Activated T-helper 17 cell treated with anti-CD3 and anti-CD28 coated beads, Interleukin-2, amount 50 U/mL, for 72 hours (primary cell): ENCODE measurements around the gene SLC7A8. TPM values are rescaled to one million over a fixed set of nuclear protein-coding genes. Genes with fewer than 3 reads are reported as not detected.
"Not testable (repeated sequence)": the region's sequence is repeated elsewhere in the genome, so short reads cannot be mapped to it uniquely, and the experiment has no call there.

ENCODE experiments used
- ATAC-seq: fragments of 150-1000 bp; cut with Tn5 transposase; replicated peaks from 2 replicates; pipeline ENCODE4 v1.10.0; 2021; ENCODE audit warnings: mild to moderate bottlenecking, moderate library complexity
- H3K27ac Mint-ChIP-seq: one replicate; pipeline ENCODE4 v1.8.0; 2022; ENCODE audit warnings: mixed read lengths
- H3K27me3 Mint-ChIP-seq: one replicate; pipeline ENCODE4 v1.8.0; 2022; ENCODE audit warnings: mixed read lengths
- H3K36me3 Mint-ChIP-seq: one replicate; pipeline ENCODE4 v1.8.0; 2022; ENCODE audit warnings: low read depth, mild to moderate bottlenecking, mixed read lengths
- H3K4me1 Mint-ChIP-seq: one replicate; pipeline ENCODE4 v1.8.0; 2022; ENCODE audit warnings: mixed read lengths
- H3K4me3 Mint-ChIP-seq: one replicate; pipeline ENCODE4 v1.8.0; 2022; ENCODE audit warnings: mild to moderate bottlenecking, mixed read lengths
- H3K9me3 Mint-ChIP-seq: one replicate; pipeline ENCODE4 v1.8.0; 2022; ENCODE audit warnings: mixed read lengths
- total RNA-seq, 2 donors: library from RNA; stranded (reverse); gene quantifications; one replicate each; pipeline ENCODE4 v1.2.3, GENCODE V29; 2022

The SLC7A8 gene
- total RNA-seq, 2 donors from 2014 or later, result 0.61 to 0.69 TPM

GRCh38 chr14:23196487-23196886 lies 13.0 kb upstream of the SLC7A8 start:
- ATAC-seq, H3K27ac Mint-ChIP-seq, H3K4me3 Mint-ChIP-seq: not testable (repeated sequence)

GRCh38 chr14:23195552-23196101 lies 12.2 kb upstream of the SLC7A8 start:
- ATAC-seq, result no peak
- Mint-ChIP-seq H3K4me1 (no peaks in the 10 kb centered on the region), H3K9me3 (no peaks in the 10 kb centered on the region), H3K27ac (no peak overlapping the region), H3K27me3 (peaks cover 5% of the 10 kb centered on the region), H3K36me3 (no peaks in the 10 kb centered on the region), H3K4me3 (no peak overlapping the region)

More at GRCh38 chr14:23196487-23196886, 13.0 kb upstream of the SLC7A8 start:
- H3K9me3 Mint-ChIP-seq, H3K36me3 Mint-ChIP-seq, H3K27me3 Mint-ChIP-seq, H3K4me1 Mint-ChIP-seq: not testable (repeated sequence)

- Mint-ChIP-seq H3K36me3 (no peaks in the 10 kb centered on the region), H3K9me3 (no peaks in the 10 kb centered on the region), H3K27ac (no peak overlapping the region), H3K4me1 (no peaks in the 10 kb centered on the region), H3K27me3 (peaks cover 5% of the 10 kb centered on the region), H3K4me3 (no peak overlapping the region)
- no peak for ATAC-seq
These were observed 10.0 kb upstream of the SLC7A8 start for GRCh38 chr14:23193432-23193831.

- no peaks in the 10 kb centered on the region for H3K4me1 Mint-ChIP-seq
- H3K27ac Mint-ChIP-seq, result no peak overlapping the region
- no peaks in the 10 kb centered on the region for H3K27me3 Mint-ChIP-seq
- no peak for ATAC-seq
- no peak overlapping the region for H3K4me3 Mint-ChIP-seq
- no peaks in the 10 kb centered on the region for H3K36me3 Mint-ChIP-seq
- no peaks in the 10 kb centered on the region for H3K9me3 Mint-ChIP-seq
These were observed 4.5 kb upstream of the SLC7A8 start for GRCh38 chr14:23187925-23188324.

DNA sequence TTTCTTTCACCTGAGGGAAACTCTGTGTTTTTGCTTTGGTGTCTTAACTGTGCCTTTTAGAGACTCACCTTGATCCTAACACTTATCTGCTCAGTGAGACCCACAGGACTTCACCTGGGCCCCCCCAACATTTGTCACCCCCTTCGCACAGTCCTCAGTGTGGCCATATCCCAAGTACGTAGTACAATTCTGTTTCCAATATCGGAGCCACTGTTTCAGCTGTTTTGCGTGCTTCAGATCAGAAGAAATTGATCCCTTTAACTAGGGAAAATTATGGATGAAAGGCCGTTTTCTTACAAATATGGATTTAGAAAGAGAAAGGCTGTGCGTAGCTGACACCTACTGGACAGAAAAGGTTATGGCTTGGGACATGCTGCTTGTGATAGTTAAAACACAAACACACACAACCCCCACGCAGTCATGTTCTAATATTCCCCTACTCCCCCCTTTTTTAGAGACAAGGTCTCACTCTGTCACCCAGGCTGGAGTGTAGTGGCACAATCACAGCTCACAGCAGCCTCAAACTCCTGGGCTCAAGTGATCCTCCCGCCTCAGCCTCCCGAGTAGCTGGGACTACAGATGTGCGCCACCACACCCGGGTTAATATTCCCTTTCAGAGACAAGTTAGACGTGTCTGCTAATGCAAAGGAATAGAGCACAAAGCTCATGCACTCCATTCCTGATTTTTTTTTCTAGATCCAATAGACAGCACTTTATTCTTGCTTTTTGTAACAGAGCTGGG lies 3.6 kb upstream of the SLC7A8 start:
- ATAC-seq, result no peak
- no peak overlapping the region for H3K27ac Mint-ChIP-seq
- H3K4me1 Mint-ChIP-seq, result no peaks in the 10 kb centered on the region
- no peaks in the 10 kb centered on the region for H3K9me3 Mint-ChIP-seq
- H3K36me3 Mint-ChIP-seq, result no peaks in the 10 kb centered on the region
- H3K4me3 Mint-ChIP-seq, result no peak overlapping the region
- peaks cover under 1% of the 10 kb centered on the region for H3K27me3 Mint-ChIP-seq

DNA sequence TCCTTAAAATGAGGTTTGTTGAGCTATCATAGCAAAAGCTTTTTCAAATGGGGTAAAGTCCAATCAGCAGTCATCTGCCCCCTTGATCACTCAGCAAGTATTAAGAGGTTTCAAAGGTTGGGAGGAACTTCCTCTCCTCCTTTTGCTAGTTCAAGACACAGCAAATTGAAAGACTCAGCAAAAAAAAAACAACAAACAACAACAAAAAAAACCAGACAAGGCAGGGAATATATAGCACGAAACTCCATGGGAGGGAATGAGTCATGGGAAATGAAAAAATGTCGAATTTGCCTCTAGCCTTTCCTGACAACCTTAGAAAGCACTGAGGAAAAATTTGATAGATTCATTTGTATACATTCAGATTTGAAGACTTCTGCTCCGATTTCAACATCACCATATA lies 1.6 kb upstream of the SLC7A8 start:
- H3K27me3 Mint-ChIP-seq, result peaks cover 16% of the 10 kb centered on the region
- H3K36me3 Mint-ChIP-seq, result no peaks in the 10 kb centered on the region
- no peak overlapping the region for H3K27ac Mint-ChIP-seq
- H3K4me1 Mint-ChIP-seq, result no peaks in the 10 kb centered on the region
- ATAC-seq, result no peak
- H3K9me3 Mint-ChIP-seq, result no peaks in the 10 kb centered on the region
- no peak overlapping the region for H3K4me3 Mint-ChIP-seq

DNA sequence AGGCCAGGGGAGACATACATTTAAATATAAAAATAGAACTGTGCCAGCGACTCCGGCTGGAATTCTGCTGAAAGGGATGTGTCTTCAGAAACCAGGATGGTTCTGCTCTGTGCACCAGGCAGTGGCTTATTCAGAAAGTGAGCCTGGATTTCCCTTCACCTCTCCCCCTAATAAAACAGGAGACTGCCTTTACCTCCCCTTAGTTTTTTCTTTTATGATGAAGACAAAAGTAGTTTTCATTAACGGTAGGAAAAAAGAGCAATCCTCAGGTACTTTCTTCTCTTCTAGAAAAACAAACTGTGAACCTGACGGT lies 346 bp downstream of the SLC7A8 start:
- Mint-ChIP-seq H3K27ac (no peak overlapping the region), H3K4me1 (no peaks in the 10 kb centered on the region), H3K4me3 (no peak overlapping the region), H3K9me3 (no peaks in the 10 kb centered on the region), H3K36me3 (no peaks in the 10 kb centered on the region), H3K27me3 (peaks cover 20% of the 10 kb centered on the region)
- no peak for ATAC-seq

DNA sequence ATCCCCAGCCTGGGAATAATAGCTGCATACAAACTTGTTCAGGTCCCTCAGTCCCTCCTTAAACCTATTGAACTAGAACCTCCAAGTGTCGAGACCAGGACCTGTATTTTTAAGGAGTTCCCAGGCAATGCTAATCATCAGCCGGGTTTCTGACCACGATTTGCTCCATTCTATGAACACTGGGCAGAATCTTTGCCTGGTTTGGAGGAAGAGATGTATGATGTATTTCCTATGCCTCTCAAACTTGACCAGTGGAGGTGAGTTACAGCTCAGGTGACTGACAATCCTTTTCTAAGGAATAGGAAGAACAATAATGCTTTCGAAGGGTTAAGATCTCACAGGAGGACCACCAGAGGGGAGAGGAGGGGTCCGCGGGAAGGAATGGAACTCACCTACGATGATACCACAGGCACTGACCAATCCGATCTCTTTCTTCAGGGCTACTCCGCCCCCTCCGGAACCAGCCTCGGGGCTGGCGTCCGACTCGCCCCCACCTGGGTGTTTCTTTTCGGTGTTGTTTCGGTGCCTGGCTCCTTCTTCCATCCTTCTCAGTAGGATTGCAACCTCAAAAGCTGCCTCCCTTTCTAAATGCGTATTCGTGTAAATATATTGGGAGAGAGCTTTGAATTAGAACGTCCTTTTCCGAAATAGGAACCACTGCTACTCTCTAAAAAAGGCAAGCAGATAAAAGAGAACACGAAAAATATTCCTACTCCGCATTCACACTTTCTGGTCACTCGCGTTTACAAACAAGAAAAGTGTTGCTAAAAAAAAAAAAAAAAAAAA lies 895 bp downstream of the SLC7A8 start:
- Mint-ChIP-seq H3K4me3 (no peak overlapping the region), H3K27me3 (peaks cover 20% of the 10 kb centered on the region), H3K27ac (no peak overlapping the region), H3K4me1 (no peaks in the 10 kb centered on the region), H3K36me3 (no peaks in the 10 kb centered on the region), H3K9me3 (no peaks in the 10 kb centered on the region)
- peak; percentile 88 for ATAC-seq

- Mint-ChIP-seq H3K27me3 (peaks cover 23% of the 10 kb centered on the region), H3K4me1 (no peaks in the 10 kb centered on the region), H3K36me3 (no peaks in the 10 kb centered on the region), H3K4me3 (no peak overlapping the region), H3K9me3 (no peaks in the 10 kb centered on the region), H3K27ac (no peak overlapping the region)
- ATAC-seq, result no peak
These were observed 1.5 kb downstream of the SLC7A8 start for GRCh38 chr14:23181946-23182345.

- no peak for ATAC-seq
- no peaks in the 10 kb centered on the region for H3K4me1 Mint-ChIP-seq
These were observed 2.0 kb downstream of the SLC7A8 start for GRCh38 chr14:23181453-23181852.

DNA sequence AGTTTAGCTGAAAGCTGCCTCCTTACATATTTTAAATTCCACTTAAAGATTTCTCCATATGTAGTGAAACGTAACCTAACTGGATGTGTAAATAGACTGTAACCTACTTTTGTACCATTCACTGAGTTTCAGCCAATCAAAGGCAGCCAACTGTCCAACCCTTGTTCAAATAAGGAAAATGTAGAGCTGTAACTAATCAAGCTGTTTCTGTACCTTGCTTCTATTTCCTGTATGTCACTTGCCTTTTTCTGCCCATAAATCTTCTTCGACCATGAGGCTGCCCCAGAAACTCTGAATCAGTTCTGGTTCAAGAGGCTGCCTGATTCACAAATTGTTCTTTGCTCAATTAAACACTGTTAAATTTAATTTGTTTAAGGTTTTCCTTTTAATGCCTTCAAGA lies 6.3 kb downstream of the SLC7A8 start:
- no peak overlapping the region for H3K4me3 Mint-ChIP-seq
- H3K27ac Mint-ChIP-seq, result no peak overlapping the region
- no peaks in the 10 kb centered on the region for H3K4me1 Mint-ChIP-seq
- no peaks in the 10 kb centered on the region for H3K9me3 Mint-ChIP-seq
- H3K27me3 Mint-ChIP-seq, result peaks cover 26% of the 10 kb centered on the region
- H3K36me3 Mint-ChIP-seq, result no peaks in the 10 kb centered on the region
- peak; percentile 19 for ATAC-seq

More at GRCh38 chr14:23181453-23181852, 2.0 kb downstream of the SLC7A8 start:
- Mint-ChIP-seq H3K4me3 (no peak overlapping the region), H3K36me3 (no peaks in the 10 kb centered on the region), H3K27me3 (peaks cover 23% of the 10 kb centered on the region), H3K9me3 (no peaks in the 10 kb centered on the region), H3K27ac (no peak overlapping the region)

DNA sequence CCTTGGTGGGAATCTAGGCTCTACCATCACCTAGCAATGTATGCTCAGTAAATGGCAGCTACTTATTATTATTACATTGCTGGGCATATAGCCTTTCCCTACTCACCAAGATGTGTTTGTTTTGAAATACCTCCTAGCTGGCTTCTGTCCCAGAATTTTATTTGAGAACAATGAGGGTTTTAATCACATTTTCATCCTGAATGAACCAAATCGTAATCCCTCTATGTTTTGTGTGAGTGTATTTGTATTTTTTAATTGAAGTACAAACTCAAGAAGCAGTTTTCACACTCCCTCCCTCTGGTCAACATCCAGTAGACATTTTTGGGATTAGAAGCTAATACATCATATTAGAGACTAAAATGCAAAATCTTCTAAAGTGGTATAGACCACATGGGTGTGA lies 7.6 kb downstream of the SLC7A8 start:
- Mint-ChIP-seq H3K36me3 (no peaks in the 10 kb centered on the region), H3K9me3 (no peaks in the 10 kb centered on the region), H3K4me3 (no peak overlapping the region), H3K27me3 (peaks cover 16% of the 10 kb centered on the region), H3K27ac (no peak overlapping the region), H3K4me1 (no peaks in the 10 kb centered on the region)
- no peak for ATAC-seq

DNA sequence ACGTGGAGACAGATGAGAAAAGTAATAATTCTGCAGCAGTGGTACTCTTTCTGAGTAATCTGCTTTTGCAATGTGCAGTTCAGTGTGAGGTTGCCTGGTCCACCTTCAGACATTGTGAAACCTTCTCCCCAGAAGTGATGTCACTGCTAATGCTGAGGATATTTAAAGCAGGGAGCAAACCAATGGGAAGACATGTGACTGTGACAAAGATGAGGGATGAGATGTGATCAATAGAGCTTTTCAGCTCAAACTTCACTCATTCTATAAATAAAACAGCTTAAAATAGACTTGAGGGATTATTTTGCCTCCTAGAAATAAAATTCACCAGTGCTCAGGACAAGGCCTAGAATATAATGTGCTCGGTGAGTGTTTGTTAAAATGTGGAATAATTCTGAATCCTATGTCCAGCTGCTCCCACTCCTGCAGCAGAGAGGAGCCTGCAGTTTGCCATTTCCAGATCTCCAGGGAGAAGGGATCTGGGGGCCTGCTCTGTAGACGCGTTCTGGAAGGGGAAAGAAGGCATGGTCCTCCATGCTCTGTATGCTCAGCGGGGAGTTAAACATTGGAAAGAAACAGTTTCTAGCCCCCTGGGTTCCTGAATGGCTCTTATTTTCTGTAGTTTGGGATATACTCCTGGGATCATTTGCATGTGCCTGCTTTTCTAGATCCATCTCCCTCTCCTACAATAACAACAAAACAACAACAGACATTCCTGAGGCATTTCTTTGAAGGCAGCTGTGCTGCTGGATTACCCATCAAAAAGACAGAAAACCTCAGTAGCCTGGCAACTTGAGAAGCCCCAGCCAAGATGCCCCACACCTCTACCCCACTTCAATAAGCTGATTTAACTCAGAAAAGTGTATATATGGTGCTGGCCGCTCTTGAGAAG lies 8.9 kb downstream of the SLC7A8 start:
- Mint-ChIP-seq H3K4me3 (no peak overlapping the region), H3K4me1 (no peaks in the 10 kb centered on the region), H3K9me3 (no peaks in the 10 kb centered on the region), H3K36me3 (no peaks in the 10 kb centered on the region), H3K27me3 (peaks cover 10% of the 10 kb centered on the region), H3K27ac (no peak overlapping the region)
- ATAC-seq, result no peak

- Mint-ChIP-seq H3K27me3 (peaks cover 6% of the 10 kb centered on the region), H3K27ac (no peak overlapping the region), H3K4me3 (no peak overlapping the region), H3K36me3 (no peaks in the 10 kb centered on the region), H3K9me3 (no peaks in the 10 kb centered on the region), H3K4me1 (no peaks in the 10 kb centered on the region)
- no peak for ATAC-seq
These were observed 9.7 kb downstream of the SLC7A8 start for GRCh38 chr14:23173796-23174195.
